DND-41 (cell line): ENCODE results near the gene C22orf15.

Source experiments
- ATAC-seq: fragments of 200-7000 bp; cut with Tn5 transposase; 3 replicates; pipeline ENCODE4 v1.9.1; 2021; ENCODE audit warnings: low read depth; ENCODE audit not compliant: insufficient read depth
- DNase-seq: peaks from one replicate; pipeline ENCODE4 v3.0.0-alpha.2; 2020
- H2AFZ ChIP-seq: 2 replicates; pipeline ENCODE4 v1.6.0; 2012; ENCODE audit warnings: low read depth, low read length
- H3K27ac ChIP-seq: 2 replicates; pipeline ENCODE4 v1.5.1; 2012; ENCODE audit warnings: low read length, inconsistent platforms
- H3K27me3 ChIP-seq: fragments of 200-600 bp; sonication (generic); 2 replicates; pipeline ENCODE4 v1.6.0; 2012; ENCODE audit warnings: low read length, mild to moderate bottlenecking, inconsistent platforms; ENCODE audit not compliant: insufficient read depth, poor library complexity
- H3K36me3 ChIP-seq: 2 replicates; pipeline ENCODE4 v1.5.1; 2012; ENCODE audit warnings: low read length, inconsistent platforms; ENCODE audit not compliant: insufficient read depth
- H3K4me1 ChIP-seq: 2 replicates; pipeline ENCODE4 v1.5.1; 2012; ENCODE audit warnings: mild to moderate bottlenecking, low read length; ENCODE audit not compliant: insufficient read depth
- H3K4me2 ChIP-seq: 2 replicates; pipeline ENCODE4 v1.6.0; 2012; ENCODE audit warnings: mild to moderate bottlenecking, moderate library complexity, low read length, inconsistent platforms; ENCODE audit not compliant: insufficient read depth
- H3K4me3 ChIP-seq, 2 experiments: fragments of 200-600 bp in 1 of 2; shearing (Covaris generic) in 1 of 2; 2 replicates each; pipeline ENCODE4 v1.5.1; 2012 to 2016; ENCODE audit warnings: inconsistent platforms in 2 of 2, low read length in 2 of 2, mild to moderate bottlenecking in 2 of 2, low read depth in 1 of 2, moderate library complexity in 1 of 2
- H3K79me2 ChIP-seq: 2 replicates; pipeline ENCODE4 v1.6.0; 2012; ENCODE audit warnings: low read length, inconsistent platforms; ENCODE audit not compliant: insufficient read depth
- H3K9ac ChIP-seq: 2 replicates; pipeline ENCODE4 v1.6.0; 2012; ENCODE audit warnings: low read depth, mild to moderate bottlenecking, inconsistent platforms, low read length, moderate library complexity
- H3K9me3 ChIP-seq: 2 replicates; pipeline ENCODE4 v1.5.1; 2012; ENCODE audit warnings: low read length, moderate library complexity, mild to moderate bottlenecking, inconsistent platforms; ENCODE audit not compliant: insufficient read depth, severe bottlenecking
- H4K20me1 ChIP-seq: 2 replicates; pipeline ENCODE4 v1.6.0; 2012; ENCODE audit warnings: low read length; ENCODE audit not compliant: insufficient read depth
- CTCF ChIP-seq: IDR thresholded peaks from 2 replicates; pipeline ENCODE4 v1.5.1; 2012; ENCODE audit warnings: borderline replicate concordance, low read length, moderate library complexity, mild to moderate bottlenecking; ENCODE audit not compliant: poor library complexity, severe bottlenecking; ENCODE audit errors: extremely low read depth
- EZH2 ChIP-seq: IDR thresholded peaks from 3 replicates; pipeline ENCODE4 v1.6.1; 2012; ENCODE audit warnings: borderline replicate concordance, low read depth, mild to moderate bottlenecking, moderate library complexity, low read length, inconsistent platforms; ENCODE audit not compliant: severe bottlenecking

The C22orf15 gene

GRCh38 chr22:23778577-23778900, 15.7 kb downstream of the C22orf15 start:
- H2AFZ ChIP-seq: no peak overlapping the region
- no peak for ATAC-seq

DNA sequence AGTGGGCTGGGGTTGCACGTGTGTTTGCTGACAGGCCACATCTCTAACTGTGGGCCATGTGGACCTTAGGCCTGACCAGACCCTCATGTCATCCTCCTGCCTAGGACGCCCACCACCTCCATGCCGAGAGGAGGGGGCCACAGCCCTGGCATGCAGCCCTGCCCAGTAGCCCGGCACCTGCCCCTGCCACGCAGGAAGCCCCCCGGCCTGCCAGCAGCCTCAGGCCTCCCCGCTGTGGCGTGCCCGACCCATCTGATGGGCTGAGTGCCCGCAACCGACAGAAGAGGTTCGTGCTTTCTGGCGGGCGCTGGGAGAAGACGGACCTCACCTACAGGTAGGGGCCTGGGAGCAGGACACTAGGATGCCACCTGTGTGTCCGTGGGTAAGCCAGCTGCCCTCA, 16.3 kb downstream of the C22orf15 start:
- TF ChIP-seq EZH2 (no peak), CTCF (no peak)
- no peaks in the 10 kb centered on the region for H3K27me3 ChIP-seq
- H3K4me2 ChIP-seq: no peak overlapping the region
- H3K79me2 ChIP-seq: no peaks in the 10 kb centered on the region
- no peaks in the 10 kb centered on the region for H3K36me3 ChIP-seq
- H3K9me3 ChIP-seq: no peaks in the 10 kb centered on the region
- H2AFZ ChIP-seq: no peak overlapping the region
- H3K9ac ChIP-seq: no peak overlapping the region
- no peak overlapping the region for H3K4me3 ChIP-seq
- H3K27ac ChIP-seq: no peak overlapping the region
- no peaks in the 10 kb centered on the region for H3K4me1 ChIP-seq
- ATAC-seq (no peak), DNase-seq (no peak)
- H4K20me1 ChIP-seq: no peaks in the 10 kb centered on the region

More at GRCh38 chr22:23778577-23778900, 15.7 kb downstream of the C22orf15 start:
- no peaks in the 10 kb centered on the region for H3K27me3 ChIP-seq
- TF ChIP-seq EZH2 (no peak), CTCF (no peak)
- H3K9ac ChIP-seq: no peak overlapping the region
- H3K4me1 ChIP-seq: no peaks in the 10 kb centered on the region
- H3K4me3 ChIP-seq: no peak overlapping the region
- no peaks in the 10 kb centered on the region for H3K36me3 ChIP-seq
- H4K20me1 ChIP-seq: no peaks in the 10 kb centered on the region
- no peak overlapping the region for H3K27ac ChIP-seq
- no peaks in the 10 kb centered on the region for H3K79me2 ChIP-seq
- H3K9me3 ChIP-seq: no peaks in the 10 kb centered on the region
- H3K4me2 ChIP-seq: no peak overlapping the region
- DNase-seq: no peak

DNA sequence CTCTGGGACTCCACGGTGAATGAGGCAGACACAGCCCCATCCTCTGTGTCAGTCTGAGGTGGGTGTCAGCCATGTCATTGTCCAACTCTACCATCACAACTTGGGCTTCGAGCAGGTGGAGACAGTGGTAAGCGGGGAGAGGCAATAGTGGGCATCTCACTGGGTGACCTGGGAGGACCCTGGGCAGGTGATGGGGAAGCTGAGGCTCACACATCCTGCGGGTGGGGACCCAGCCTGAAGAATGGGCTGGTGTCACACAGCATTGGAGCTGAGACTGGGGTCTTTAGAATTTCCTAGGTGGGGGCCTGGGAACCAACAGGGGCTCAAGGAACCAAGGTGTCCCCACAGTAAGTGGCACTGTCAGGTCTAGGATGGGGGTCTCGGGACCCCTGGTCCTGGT, 16.9 kb downstream of the C22orf15 start:
- no peak for ATAC-seq
- H4K20me1 ChIP-seq: no peaks in the 10 kb centered on the region
- no peak overlapping the region for H3K4me3 ChIP-seq
- no peak overlapping the region for H2AFZ ChIP-seq
- H3K79me2 ChIP-seq: no peaks in the 10 kb centered on the region
- no peak overlapping the region for H3K27ac ChIP-seq
- H3K9ac ChIP-seq: no peak overlapping the region
- H3K27me3 ChIP-seq: no peaks in the 10 kb centered on the region
- no peak overlapping the region for H3K4me2 ChIP-seq
- no peaks in the 10 kb centered on the region for H3K9me3 ChIP-seq
- no peaks in the 10 kb centered on the region for H3K36me3 ChIP-seq
- no peak for DNase-seq
- no peaks in the 10 kb centered on the region for H3K4me1 ChIP-seq
- TF ChIP-seq CTCF (no peak), EZH2 (no peak)

GRCh38 chr22:23780146-23780748, 17.5 kb downstream of the C22orf15 start:
- Histone ChIP-seq H3K9ac (no peak overlapping the region), H3K36me3 (no peaks in the 10 kb centered on the region), H3K4me1 (no peaks in the 10 kb centered on the region; the same call in 1 of the 2 replicates), H3K27ac (no peak overlapping the region), H3K4me2 (no peak overlapping the region), H3K9me3 (no peaks in the 10 kb centered on the region), H2AFZ (no peak overlapping the region), H3K27me3 (no peaks in the 10 kb centered on the region), H3K4me3 (no peak overlapping the region), H3K79me2 (no peaks in the 10 kb centered on the region), H4K20me1 (no peaks in the 10 kb centered on the region)
- no peak for ATAC-seq
- no peak for DNase-seq
- no peak for TF ChIP-seq EZH2
- TF ChIP-seq CTCF: no peak
